ENCODE measurements around the gene MRLN. TPM values are rescaled to one million over a fixed set of nuclear protein-coding genes. Genes with fewer than 3 reads are reported as not detected.

MRLN gene
- total RNA-seq (not detected), polyA plus RNA-seq (not detected)
- long read RNA-seq, donor 1: 0 reads
- long read RNA-seq, donor 2, partial matches to known transcripts: 0 of 4 reads
- long read RNA-seq, donor 2, other reads (novel, unspliced or antisense): 0 of 4 reads

- no peaks in the 10 kb centered on the region for H3K36me3 ChIP-seq
- H3K4me3 ChIP-seq: no peak within 1 kb of the TSS
- TF ChIP-seq CTCF (IDR thresholded peaks at IDR 0.05 in 8 of 11, conservative IDR thresholded peaks at IDR 0.05 in 3 of 11) (no peak), POLR2A (IDR thresholded peaks at IDR 0.05) (no peak), POLR2AphosphoS5 (IDR thresholded peaks at IDR 0.05) (no peak)
- intact Hi-C loops (cut with DNase I; ENCODE audit: low total_unique reads): no loop called here
- H3K27me3 ChIP-seq (replicated peaks in 1 of 7): peaks cover 0 to 2% (median 0%) of the 10 kb centered on the region in 7 donors
- WGBS, 5 donors: 71 to 82% (median 77%) methylated on average over 3 of the region's 3 CpGs
- DNase-seq: no peak
- H3K4me1 ChIP-seq: no peaks in the 10 kb centered on the region
- H3K27ac ChIP-seq: no peak within 1 kb of the TSS
- H3K9me3 ChIP-seq: no peaks in the 10 kb centered on the region
Observed at GRCh38 chr10:59753267-59753666, at the start of gene MRLN. Gene MRLN, minus strand, starts transcription at chr10:59753455.

- no peaks in the 10 kb centered on the region for H3K9me3 ChIP-seq
- no peak for DNase-seq
- H3K27me3 ChIP-seq (replicated peaks in 1 of 7): no peaks in the 10 kb centered on the region
- WGBS, 5 donors: 61 to 77% (median 71%) methylated on average over 2 of the region's 2 CpGs
- TF ChIP-seq POLR2A (IDR thresholded peaks at IDR 0.05): no peak
- TF ChIP-seq POLR2AphosphoS5 (IDR thresholded peaks at IDR 0.05): no peak
- no peak for TF ChIP-seq CTCF (IDR thresholded peaks at IDR 0.05 in 8 of 11, conservative IDR thresholded peaks at IDR 0.05 in 3 of 11)
- H3K4me1 ChIP-seq: peaks cover 0 to 25% (median 20%) of the 10 kb centered on the region in 6 donors
- no peak overlapping the region for H3K27ac ChIP-seq
- intact Hi-C loops (cut with DNase I; ENCODE audit: low total_unique reads): no loop called here
- H3K36me3 ChIP-seq: peaks cover 0 to 97% (median 53%) of the 10 kb centered on the region in 6 donors
- no peak overlapping the region for H3K4me3 ChIP-seq
Observed at GRCh38 chr10:59801171-59801570, 47.9 kb upstream of the MRLN start.

- TF ChIP-seq CTCF (IDR thresholded peaks at IDR 0.05 in 8 of 11, conservative IDR thresholded peaks at IDR 0.05 in 3 of 11) (no peak), POLR2A (IDR thresholded peaks at IDR 0.05) (no peak), POLR2AphosphoS5 (IDR thresholded peaks at IDR 0.05) (no peak)
- WGBS, 5 donors: 93 to 97% (median 94%) methylated on average over 1 of the region's 1 CpG
- intact Hi-C loops (cut with DNase I; ENCODE audit: low total_unique reads): no loop called here
Observed at GRCh38 chr10:59799421-59799820, 46.2 kb upstream of the MRLN start.

GRCh38 chr10:59793919-59794318, 40.7 kb upstream of the MRLN start:
- Histone ChIP-seq H3K27me3 (replicated peaks in 1 of 7) (no peaks in the 10 kb centered on the region), H3K4me3 (no peak overlapping the region), H3K4me1 (no peaks in the 10 kb centered on the region), H3K27ac (peak overlapping the region in 1 of 8 donors; percentile 15), H3K9me3 (no peaks in the 10 kb centered on the region), H3K36me3 (peaks cover 0 to 97% (median 56%) of the 10 kb centered on the region in 6 donors)
- DNase-seq: no peak
- no peak for TF ChIP-seq CTCF (IDR thresholded peaks at IDR 0.05 in 8 of 11, conservative IDR thresholded peaks at IDR 0.05 in 3 of 11)
- no peak for TF ChIP-seq POLR2AphosphoS5 (IDR thresholded peaks at IDR 0.05)
- no peak for TF ChIP-seq POLR2A (IDR thresholded peaks at IDR 0.05)
- intact Hi-C loops (cut with DNase I; ENCODE audit: low total_unique reads): no loop called here
- 47 to 77% (median 67%) methylated on average over 2 of the region's 2 CpGs for WGBS, 5 donors

More at GRCh38 chr10:59799421-59799820, 46.2 kb upstream of the MRLN start:
- Histone ChIP-seq H3K4me3 (no peak overlapping the region), H3K4me1 (peaks cover 0 to 20% (median 14%) of the 10 kb centered on the region in 6 donors), H3K27ac (no peak overlapping the region), H3K27me3 (replicated peaks in 1 of 7) (no peaks in the 10 kb centered on the region), H3K9me3 (no peaks in the 10 kb centered on the region), H3K36me3 (peaks cover 0 to 95% (median 41%) of the 10 kb centered on the region in 6 donors)
- no peak for DNase-seq
